ENCODE results near the gene ANKZF1. TPM values are rescaled to one million over a fixed set of nuclear protein-coding genes. Genes with fewer than 3 reads are reported as not detected.

The ANKZF1 gene
- total RNA-seq (181 and 199 TPM in 2 replicates), polyA plus RNA-seq (152 and 180 TPM in 2 replicates), polyA minus RNA-seq (44.2 and 63.5 TPM in 2 replicates)
- 112 TPM for total RNA-seq (2013)

- Mint-ChIP-seq H3K4me3 (peak within 1 kb of the TSS; percentile 99), H3K9me3 (ENCODE audit: insufficient read depth) (no peaks in the 10 kb centered on the region), H3K27me3 (no peaks in the 10 kb centered on the region), H3K27ac (peak within 1 kb of the TSS; percentile 98), H3K4me1 (peaks cover 38% of the 10 kb centered on the region)
- intact Hi-C loops (cut with micrococcal nuclease), result loop anchor here (1.0 to 5.0 kb wide), 11 partner anchors 10 to 368 kb away; partner anchors contain the start of genes CNPPD1, DNAJB2, GLB1L and NHEJ1
- peaks cover 67% of the 10 kb centered on the region for H4K20me1 ChIP-seq (ENCODE audit: control insufficient read depth, insufficient read depth, low read length, poor library complexity, severe bottlenecking)
- peak within 1 kb of the TSS; percentile 78 for H2AFZ ChIP-seq (ENCODE audit: insufficient read depth, low read depth, low read length, poor library complexity, severe bottlenecking)
- no peaks in the 10 kb centered on the region for H3K9me3 ChIP-seq (ENCODE audit: control extremely low read depth in 1 of 3, control insufficient read depth in 2 of 3, insufficient read depth in 1 of 3, low read length in 2 of 3)
- H3K36me3 ChIP-seq (replicated peaks in 1 of 2; ENCODE audit: control extremely low read depth in 1 of 2, control insufficient read depth in 1 of 2, extremely low read depth in 1 of 2, insufficient read depth in 2 of 2, low read length in 1 of 2), result peaks cover 7 to 45% of the 10 kb centered on the region in 2 experiments
- peak within 1 kb of the TSS; percentile 93 for H3K4me2 ChIP-seq (replicated peaks; ENCODE audit: low read depth, low read length, poor library complexity, severe bottlenecking)
- peaks cover 17 to 23% of the 10 kb centered on the region in 2 donors for H3K4me1 ChIP-seq (ENCODE audit: control insufficient read depth in 2 of 2, insufficient read depth in 2 of 2, low read length in 2 of 2)
- peak within 1 kb of the TSS; percentile 82 for H3K9ac ChIP-seq (ENCODE audit: low read length)
- ChIA-PET CTCF (interaction anchor here (1.2 to 4.9 kb wide), 13 partner anchors 13 to 70 kb away, joined by 3 to 30 read pairs (median 5); partner anchors contain the start of genes CNPPD1, DNAJB2, GLB1L and STK16), POLR2A (interaction anchor here (0.6 to 3.2 kb wide), 16 partner anchors 10 to 65 kb away, joined by 3 to 56 read pairs (median 10); partner anchors contain the start of genes ABCB6, CNPPD1, DNAJB2 and GLB1L)
- peak within 1 kb of the TSS; percentile 86 to 98 (median 92) for H3K4me3 ChIP-seq (ENCODE audit: control extremely low read depth in 1 of 5, extremely low read depth in 1 of 5, insufficient read depth in 1 of 5, low read depth in 2 of 5, low read length in 4 of 5)
- H3K27me3 ChIP-seq (replicated peaks in 1 of 4; ENCODE audit: control extremely low read depth in 1 of 4, control insufficient read depth in 3 of 4, insufficient read depth in 4 of 4, low read length in 3 of 4), result no peaks in the 10 kb centered on the region
- TF ChIP-seq EZH2 (IDR thresholded peaks at IDR 0.05; ENCODE audit: borderline replicate concordance, insufficient read depth, low read depth, low read length, poor library complexity, severe bottlenecking), result no peak
- no peak for TF ChIP-seq CTCF (IDR thresholded peaks at IDR 0.05)
- peak; percentile 98 for DNase-seq
- ATAC-seq (ENCODE audit: low read depth), result peak; percentile 97
- H3K27ac ChIP-seq (ENCODE audit: low read length in 2 of 2), result peak within 1 kb of the TSS; percentile 74 to 87
- H3K79me2 ChIP-seq (ENCODE audit: control insufficient read depth, insufficient read depth, low read length), result peaks cover 76% of the 10 kb centered on the region
- WGBS (ENCODE audit: insufficient coverage), result under 1% methylated on average over 80 of the region's 80 CpGs
These were observed at the start of gene ANKZF1, which contains the start of gene ATG9A for GRCh38 chr2:219229305-219230058. Gene ANKZF1 (plus strand): TSS chr2:219229806. CDS start chr2:219230258, 452 bp downstream. Gene ATG9A (minus strand): TSS chr2:219229636. CDS start chr2:219228024, 1,612 bp downstream.

Data from B cell (primary cell).